Stimulated activated CD8-positive, alpha-beta memory T cell treated with anti-CD3 and anti-CD28 coated beads, Interleukin-7, amount 100 ng/mL, for 24 hours (primary cell): ENCODE data around the gene CRACDL.

Experiments
- DNase-seq: peaks from one replicate; pipeline ENCODE4 v3.0.0-alpha.2; 2020; ENCODE audit warnings: low read depth

The CRACDL gene

DNA sequence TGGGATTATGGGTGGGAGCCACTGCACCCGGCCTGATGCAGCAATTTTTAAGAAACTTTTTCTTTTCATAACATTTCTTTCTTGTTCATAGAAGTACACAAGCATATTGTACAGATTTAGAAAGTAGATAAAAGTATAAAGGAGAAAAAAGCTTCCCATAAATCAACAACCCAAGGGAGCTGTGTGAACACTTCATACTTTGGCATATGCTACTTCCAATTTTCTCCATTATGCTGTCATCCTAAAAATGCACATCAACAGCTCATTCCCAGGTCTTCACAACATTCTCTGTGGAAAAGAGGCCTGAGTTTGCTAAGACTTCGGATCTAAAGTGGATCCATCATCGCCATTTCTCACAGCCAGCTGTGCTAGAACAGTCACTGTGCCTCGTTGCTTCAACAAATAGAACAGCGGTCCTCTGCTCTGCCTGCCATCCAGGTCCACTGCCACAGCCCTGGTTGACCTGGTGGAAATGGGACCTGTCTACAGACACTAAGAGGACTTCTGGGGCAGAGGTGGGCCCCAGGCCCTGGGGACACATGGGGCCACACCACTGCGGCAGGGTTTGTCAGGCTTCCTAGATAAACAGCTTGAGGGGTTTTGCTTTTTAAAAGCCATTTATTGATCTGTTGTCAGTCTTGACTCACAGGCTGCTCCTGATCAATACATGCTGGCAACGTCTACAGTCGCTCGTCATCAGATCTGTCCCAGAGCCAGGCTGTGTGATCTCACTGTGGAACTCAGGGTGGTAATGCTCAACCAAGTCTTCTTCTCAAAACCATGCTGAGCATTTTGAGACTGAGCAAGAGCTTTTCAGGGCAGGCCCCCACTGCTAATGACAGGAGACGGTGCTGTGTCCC lies 132.4 kb downstream of the CRACDL start:
- no peak for DNase-seq

DNA sequence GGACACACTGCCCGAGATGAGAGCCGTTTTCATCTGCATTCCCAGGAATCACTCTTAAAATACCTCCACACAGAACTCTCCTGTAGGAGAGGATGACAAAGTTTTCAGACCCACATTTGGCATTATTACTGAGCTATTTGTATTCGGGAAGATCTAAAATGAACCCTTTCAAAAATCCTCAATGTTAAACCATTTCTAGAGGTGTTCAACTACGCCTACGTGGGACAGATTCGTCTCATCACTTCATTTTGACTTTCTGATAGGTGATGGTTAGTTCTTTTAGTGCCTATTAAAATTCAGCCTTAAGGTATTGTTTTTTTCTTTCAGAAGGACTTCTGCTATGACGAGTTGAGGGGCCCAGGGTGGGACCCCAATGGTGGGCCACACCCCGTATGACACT lies 133.7 kb downstream of the CRACDL start:
- DNase-seq, result no peak

DNA sequence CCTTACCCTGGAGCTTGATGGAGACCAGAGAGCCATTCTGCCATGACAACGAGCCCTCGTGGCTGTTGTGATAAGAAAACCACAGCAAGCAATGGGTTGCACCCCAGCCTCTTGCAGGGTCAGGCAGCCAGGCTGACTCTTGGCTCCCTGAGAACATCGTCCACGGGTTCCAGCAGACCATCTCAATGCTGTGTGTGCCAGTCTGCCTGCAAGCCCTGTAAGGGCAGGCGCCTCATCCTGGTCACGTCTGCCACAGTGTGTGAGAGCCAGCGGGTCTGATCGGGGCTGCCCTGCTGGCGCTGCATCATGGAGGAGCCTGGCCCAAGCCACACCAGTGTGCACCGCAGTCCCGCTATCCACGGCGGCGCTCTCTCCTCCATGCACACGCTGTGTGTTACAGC lies 134.1 kb downstream of the CRACDL start:
- DNase-seq, result no peak

- DNase-seq, result no peak
These were observed 134.7 kb downstream of the CRACDL start for GRCh38 chr2:98801286-98801685.

DNA sequence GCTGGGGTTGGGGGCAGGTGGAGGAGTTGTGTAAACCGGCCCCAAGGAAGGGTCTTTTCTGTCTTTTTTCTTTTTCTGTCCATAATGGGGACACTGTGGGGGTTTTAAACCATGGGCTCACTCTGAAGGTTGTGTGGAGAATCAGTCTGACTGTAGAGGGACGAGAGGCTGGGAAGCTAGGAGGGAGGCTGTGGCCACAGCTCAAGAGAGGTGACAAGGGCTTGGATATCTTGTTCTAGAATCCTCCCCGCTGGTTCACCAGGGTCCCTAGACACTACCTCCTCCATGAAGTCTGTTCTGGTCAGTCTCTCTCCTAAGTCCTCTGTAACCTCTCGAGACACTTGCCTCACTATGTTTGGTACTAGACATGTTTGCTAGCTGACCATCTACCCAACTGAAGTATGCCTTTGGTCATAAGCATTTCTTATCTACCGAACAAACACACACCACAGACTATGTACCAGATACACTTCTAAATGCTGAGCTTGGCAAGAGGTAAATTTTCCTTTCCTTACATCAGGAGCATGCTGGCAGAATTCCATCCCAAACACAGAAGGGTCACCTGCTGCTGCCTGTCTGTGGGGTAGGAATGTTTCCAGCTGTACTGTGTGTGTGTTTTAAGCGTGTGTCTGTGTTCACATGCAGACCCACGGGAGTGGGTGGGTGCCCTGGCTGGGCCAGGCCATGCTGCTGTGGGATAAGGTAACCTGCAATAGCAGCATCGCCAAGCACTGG lies 135.5 kb downstream of the CRACDL start:
- no peak for DNase-seq

DNA sequence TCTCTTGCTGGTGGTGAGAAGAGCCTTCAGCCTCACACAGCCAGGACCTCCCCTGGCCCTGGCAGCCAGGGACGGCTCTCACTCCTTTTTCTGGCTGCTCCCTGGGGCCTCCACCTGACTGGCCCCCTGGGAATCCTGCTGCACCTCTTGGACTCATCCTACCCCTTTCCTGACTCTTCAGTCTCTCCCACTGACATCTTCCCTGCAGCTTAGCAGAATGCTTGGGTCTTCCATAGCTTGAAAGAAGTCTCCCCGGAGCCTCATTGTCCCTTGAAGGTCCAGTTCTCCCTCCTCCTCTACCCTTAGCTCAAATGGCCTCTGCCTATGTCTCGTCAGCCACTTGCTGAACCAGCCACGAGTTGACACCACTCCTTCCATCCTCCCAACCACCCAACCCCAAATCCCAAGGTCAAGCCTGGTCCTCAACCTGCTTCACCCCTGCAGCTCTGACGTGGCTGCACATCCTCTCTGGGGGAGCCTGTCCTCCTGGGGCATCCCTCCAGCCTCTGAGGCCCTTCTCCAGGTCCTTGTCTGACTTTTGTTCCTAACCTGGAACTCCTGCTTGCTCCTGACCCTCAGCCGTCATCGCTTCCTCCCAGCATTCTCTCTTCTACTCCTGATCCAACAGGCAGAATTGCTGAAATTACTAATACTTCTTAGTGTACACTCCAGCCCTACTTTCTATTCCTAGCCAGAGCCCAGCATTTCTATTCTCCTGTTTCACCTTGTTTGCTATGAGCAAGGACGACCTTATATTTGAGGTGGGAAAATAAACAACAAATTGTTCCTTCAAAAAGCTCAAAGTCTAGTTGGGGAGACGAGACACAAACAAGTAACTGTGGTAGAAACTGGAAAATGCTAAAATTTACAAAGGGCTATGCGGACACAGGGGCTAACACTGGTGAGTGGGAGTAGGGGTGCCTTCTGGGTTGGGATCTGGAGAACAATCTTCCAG lies 136.4 kb downstream of the CRACDL start:
- DNase-seq, result no peak

- no peak for DNase-seq
These were observed 139.1 kb downstream of the CRACDL start for GRCh38 chr2:98796775-98797544.

DNA sequence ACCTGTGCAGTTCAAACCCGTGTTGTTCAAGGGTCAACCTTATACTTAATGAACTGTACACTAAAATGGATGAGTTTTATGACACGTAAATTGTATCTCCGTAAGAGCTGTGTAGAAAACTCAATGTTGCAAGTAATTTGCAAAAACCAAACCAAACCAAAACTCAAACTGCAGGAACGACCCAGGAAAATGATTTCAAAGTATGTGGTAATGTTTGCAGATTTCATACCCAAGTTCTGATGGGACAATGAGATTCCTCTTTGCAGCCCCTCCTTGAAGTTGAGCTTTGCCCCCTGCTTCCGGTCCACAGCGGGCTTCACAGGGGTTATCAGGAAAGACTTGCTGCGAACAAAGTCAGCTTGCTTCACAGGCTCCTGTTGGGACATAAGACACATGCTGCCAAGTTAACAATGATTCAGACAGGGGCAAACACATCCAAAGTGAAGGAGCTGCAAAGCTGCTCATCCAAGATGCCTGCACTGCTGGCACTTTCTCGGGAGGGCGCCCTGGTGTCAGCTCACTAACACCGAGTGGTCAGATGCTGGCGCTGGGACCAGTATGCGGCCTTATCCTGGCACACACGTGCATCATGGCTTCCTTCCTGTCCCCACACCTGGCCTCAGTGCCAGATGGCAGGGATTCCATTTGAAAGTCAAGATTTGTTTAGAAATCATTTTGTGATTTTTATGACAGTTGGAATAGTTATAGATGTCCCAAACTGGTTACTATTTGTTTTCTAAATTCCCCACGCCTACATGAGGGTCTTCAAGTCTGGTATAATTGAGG lies 139.9 kb downstream of the CRACDL start:
- no peak for DNase-seq

- no peak for DNase-seq
These were observed 141.9 kb downstream of the CRACDL start for GRCh38 chr2:98793897-98794830.

GRCh38 chr2:98793275-98793674 lies 142.8 kb downstream of the CRACDL start:
- no peak for DNase-seq

- DNase-seq, result no peak
These were observed 145.8 kb downstream of the CRACDL start for GRCh38 chr2:98790221-98790620.

DNA sequence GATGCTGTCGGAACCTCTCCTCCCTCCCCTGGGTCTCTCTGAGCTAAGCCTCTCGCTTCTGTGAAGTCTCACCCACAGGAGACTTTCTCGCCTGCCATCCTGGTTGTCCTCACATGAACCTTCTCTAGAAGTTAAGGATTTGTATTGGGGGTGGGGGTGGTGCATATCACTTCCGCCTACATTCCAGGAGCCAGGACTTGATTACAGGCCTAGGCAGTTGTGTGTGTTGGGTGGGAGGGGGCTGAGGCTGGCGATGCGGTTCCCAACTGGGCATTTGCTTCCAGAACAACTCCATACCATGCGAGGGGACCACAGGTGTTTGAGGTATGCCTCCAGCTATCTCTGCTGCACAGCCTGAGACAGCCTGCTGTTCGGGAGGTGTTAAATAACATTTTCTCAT lies 148.3 kb downstream of the CRACDL start:
- DNase-seq, result no peak

- DNase-seq, result no peak
These were observed 149.8 kb downstream of the CRACDL start for GRCh38 chr2:98786179-98786578.

- DNase-seq, result no peak
These were observed 153.5 kb downstream of the CRACDL start for GRCh38 chr2:98782570-98782969.

- DNase-seq, result no peak
These were observed 154.2 kb downstream of the CRACDL start for GRCh38 chr2:98781822-98782221.

DNA sequence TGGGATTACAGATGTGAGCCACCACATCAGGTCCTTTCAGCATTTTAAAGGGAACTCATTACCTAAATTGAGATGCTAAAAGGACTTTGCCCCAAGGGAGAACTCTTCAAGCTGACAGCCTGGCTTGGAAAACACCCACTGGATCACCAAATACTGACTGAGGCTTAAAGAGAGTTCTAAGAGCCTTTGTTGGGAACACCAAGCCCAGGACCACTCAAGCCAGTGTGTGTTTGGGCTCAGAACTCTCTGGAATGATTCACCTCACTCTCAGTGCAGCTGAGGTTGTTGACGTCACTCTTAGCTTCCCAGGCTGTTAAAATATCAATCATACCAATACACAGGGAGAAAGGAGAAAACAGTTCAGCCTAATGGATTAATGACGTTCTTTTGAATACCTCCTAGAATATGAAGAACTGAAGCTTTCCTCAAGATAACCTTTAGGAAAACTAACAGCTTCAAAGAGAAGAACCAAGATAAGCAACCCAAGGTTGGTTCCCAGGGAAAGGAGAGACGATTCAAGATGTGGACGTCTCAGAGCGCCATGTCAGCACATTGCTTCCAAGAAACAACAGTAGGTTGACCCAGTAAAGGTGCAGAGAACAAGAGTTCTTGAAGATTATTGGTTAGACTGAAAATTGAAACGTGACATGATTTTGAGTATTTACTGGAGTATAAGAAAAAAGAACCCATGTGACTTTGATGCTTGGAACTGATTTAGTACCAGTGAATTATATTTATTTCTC lies 157.1 kb downstream of the CRACDL start:
- no peak for DNase-seq

GRCh38 chr2:98778151-98778550 lies 157.9 kb downstream of the CRACDL start:
- DNase-seq, result no peak

GRCh38 chr2:98777710-98778109 lies 158.3 kb downstream of the CRACDL start:
- DNase-seq, result no peak

DNA sequence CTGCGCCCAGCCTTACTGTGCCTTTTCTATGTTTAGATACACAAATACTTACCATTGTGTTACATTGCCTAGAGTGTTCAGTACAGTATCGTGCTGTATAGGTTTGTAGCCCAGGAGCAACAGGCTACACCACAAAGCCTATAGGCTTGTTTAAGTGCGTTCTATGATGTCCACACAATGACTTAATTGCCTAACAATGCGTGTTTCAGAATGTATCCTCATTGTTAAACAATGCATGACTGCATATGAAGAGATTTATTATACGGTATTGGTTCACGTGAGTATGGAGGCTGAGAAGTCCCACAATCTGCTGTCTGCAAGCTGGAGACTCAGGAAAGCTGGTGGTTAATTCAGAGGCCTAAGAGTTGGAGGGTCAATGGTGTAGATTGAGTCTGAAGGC lies 158.9 kb downstream of the CRACDL start:
- no peak for DNase-seq
